Thoracic aorta (tissue), 2 donors: ENCODE data around the gene GTPBP2. TPM values are rescaled to one million over a fixed set of nuclear protein-coding genes. Genes with fewer than 3 reads are reported as not detected.
A peak's percentile ranks its signal among the peaks of the same experiment; 100 is the strongest.

Source experiments
- ATAC-seq: fragments of 150-250 bp; one replicate; pipeline ENCODE4 v1.8.0; 2017; ENCODE audit warnings: low read depth; ENCODE audit not compliant: insufficient number of reproducible peaks, low FRiP score
- DNase-seq: peaks from one replicate; pipeline ENCODE4 v3.0.0-alpha.2; 2020; ENCODE audit warnings: low spot score
- H3K27ac ChIP-seq, 2 donors: fragments of 200-600 bp; sonication (generic); 1 replicate in 1 of 2; 2 replicates in 1 of 2; pipeline ENCODE4 v1.5.1; 2016; ENCODE audit warnings: mild to moderate bottlenecking in 2 of 2, moderate library complexity in 2 of 2
- H3K27me3 ChIP-seq: fragments of 200-600 bp; sonication (generic); replicated peaks from 2 replicates; pipeline ENCODE4 v1.6.0; 2016; ENCODE audit warnings: mild to moderate bottlenecking; ENCODE audit not compliant: insufficient read depth
- H3K36me3 ChIP-seq: fragments of 200-600 bp; sonication (generic); one replicate; pipeline ENCODE4 v1.5.1; 2016
- H3K4me1 ChIP-seq, 2 donors: fragments of 200-600 bp; sonication (generic); 1 replicate in 1 of 2; 2 replicates in 1 of 2; pipeline versions ENCODE4 v1.5.1 to v1.6.0; 2016; ENCODE audit warnings: low read depth in 2 of 2, mild to moderate bottlenecking in 1 of 2; ENCODE audit not compliant: control insufficient read depth in 1 of 2
- H3K4me3 ChIP-seq: fragments of 200-600 bp; sonication (generic); 2 replicates; pipeline ENCODE4 v1.5.1; 2016; ENCODE audit warnings: mild to moderate bottlenecking
- H3K9me3 ChIP-seq: fragments of 200-600 bp; sonication (generic); 2 replicates; pipeline ENCODE4 v1.5.1; 2016
- total RNA-seq, 2 donors: library from RNA; depleted of rRNA; stranded (reverse); fragments of >200 nt; gene quantifications; one replicate each; pipeline versions ENCODE4 v1.1.0 to v1.2.3, GENCODE V29; 2016
- TF ChIP-seq, protein P1 (sequence below): fragments of 200-600 bp; sonication (generic); IDR thresholded peaks from one replicate; pipeline ENCODE4 v1.5.1; 2019; ENCODE audit warnings: antibody characterized with exemption

The GTPBP2 gene
- total RNA-seq, 2 donors from 2014 or later = 45.9 to 66.1 TPM

DNA sequence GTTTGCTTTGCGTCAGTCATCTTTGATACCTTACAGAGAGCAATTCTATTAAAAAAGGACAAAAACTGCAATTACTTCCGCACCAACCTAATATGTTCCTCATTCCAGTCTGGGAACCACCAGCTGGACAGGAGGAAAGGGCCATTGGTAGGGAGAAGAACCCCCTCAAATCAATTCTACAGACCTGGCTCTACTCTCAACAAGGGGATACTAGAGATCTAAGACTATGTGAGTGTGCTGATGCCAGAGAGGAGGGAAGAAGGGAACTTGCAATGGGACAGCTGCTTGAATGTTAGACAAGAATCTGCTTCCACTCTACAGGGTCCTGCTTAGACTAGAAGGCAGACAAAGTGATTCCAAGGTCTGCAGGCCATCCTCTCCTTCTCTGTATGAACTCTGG, 45.2 kb upstream of the GTPBP2 start:
- no peak for ATAC-seq
- Histone ChIP-seq H3K4me3 (no peak overlapping the region), H3K27me3 (no peaks in the 10 kb centered on the region), H3K27ac (no peak overlapping the region), H3K9me3 (no peaks in the 10 kb centered on the region), H3K4me1 (peaks cover under 1 to 25% of the 10 kb centered on the region in 2 donors), H3K36me3 (peaks cover 54% of the 10 kb centered on the region)
- no peak for DNase-seq
- TF ChIP-seq, protein P1, sequence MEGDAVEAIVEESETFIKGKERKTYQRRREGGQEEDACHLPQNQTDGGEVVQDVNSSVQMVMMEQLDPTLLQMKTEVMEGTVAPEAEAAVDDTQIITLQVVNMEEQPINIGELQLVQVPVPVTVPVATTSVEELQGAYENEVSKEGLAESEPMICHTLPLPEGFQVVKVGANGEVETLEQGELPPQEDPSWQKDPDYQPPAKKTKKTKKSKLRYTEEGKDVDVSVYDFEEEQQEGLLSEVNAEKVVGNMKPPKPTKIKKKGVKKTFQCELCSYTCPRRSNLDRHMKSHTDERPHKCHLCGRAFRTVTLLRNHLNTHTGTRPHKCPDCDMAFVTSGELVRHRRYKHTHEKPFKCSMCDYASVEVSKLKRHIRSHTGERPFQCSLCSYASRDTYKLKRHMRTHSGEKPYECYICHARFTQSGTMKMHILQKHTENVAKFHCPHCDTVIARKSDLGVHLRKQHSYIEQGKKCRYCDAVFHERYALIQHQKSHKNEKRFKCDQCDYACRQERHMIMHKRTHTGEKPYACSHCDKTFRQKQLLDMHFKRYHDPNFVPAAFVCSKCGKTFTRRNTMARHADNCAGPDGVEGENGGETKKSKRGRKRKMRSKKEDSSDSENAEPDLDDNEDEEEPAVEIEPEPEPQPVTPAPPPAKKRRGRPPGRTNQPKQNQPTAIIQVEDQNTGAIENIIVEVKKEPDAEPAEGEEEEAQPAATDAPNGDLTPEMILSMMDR = no peak

DNA sequence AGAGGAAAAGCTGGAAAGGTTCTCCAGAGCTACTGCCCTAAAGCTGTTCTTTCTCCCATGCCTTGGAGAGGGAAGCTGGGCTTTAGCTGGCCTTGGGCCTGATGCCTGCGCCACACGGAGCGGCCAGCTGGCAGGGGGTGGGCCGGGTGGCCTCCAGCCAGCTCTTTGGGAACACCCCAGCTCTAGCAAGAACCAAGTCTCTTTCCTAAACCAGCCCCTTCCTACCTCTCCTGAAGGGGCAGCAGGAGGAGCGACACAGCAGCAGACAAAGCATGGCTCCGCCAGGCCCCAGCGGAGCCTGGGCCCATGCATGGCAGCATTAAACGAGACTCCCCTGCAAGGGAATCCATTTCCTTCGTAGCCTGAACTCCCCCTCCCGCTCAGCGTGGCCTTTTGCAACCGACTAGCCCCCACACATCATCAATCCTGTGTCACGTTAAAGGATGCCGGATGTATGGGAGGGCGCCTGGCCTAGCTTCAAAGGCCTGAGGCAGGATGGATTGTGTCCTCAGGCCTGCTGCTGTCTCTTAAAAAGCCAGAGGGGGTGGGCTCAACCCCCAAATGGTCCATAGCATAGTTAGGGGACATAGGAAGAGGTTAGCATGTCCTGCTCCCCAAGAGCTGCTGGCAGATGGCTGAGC, 44.5 kb upstream of the GTPBP2 start:
- H3K4me1 ChIP-seq = peaks cover 7 to 33% of the 10 kb centered on the region in 2 donors
- no peaks in the 10 kb centered on the region for H3K9me3 ChIP-seq
- TF ChIP-seq, protein P1 = no peak
- no peak overlapping the region for H3K4me3 ChIP-seq
- H3K36me3 ChIP-seq = peaks cover 50% of the 10 kb centered on the region
- DNase-seq (no peak), ATAC-seq (no peak)
- H3K27me3 ChIP-seq = no peaks in the 10 kb centered on the region
- H3K27ac ChIP-seq = peak overlapping the region in 1 of 2 donors; percentile 10

DNA sequence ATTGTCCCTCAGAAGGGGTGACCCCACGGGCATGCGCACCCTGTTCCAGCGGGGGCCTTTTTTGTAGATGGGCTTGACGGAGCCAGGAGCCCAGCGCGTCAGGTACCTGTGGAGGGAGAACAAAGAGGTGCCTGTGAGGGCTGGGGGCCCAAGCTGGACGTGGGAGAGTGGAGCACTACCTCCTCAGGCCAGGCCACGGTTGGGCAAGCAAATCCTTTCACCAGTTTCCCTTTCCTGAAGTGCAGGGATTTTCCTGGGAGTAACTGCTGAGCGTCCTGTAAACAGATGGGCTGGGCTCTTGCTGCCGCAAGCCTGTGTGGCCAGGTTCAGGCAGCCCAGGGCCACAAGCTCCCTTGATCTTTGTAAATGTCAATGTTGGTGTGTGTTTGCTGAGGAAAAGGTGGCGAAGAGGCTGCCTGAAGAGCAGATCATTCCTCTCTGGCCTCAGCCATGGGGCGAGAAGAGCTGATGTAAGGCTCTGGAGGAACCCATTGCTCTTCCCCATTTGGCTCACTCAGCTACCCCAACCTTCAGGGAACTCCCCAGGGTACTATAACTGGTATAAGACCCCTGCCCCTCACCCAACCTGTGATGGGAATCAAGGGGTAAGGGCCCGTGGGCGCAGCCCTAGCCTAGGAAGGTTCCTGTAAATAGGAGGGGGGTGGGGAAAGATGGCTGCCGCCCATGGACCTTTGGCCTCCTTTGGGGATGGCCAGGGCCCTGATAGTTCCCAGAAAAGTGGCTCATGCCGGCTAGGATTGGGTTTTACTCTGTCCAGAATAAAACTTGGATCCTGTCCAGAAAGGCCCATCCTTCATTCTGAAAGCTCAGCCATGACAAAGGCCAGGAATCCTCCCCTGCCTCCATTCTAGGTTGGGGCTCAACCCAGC, 43.0 kb upstream of the GTPBP2 start:
- Histone ChIP-seq H3K9me3 (no peaks in the 10 kb centered on the region), H3K36me3 (peaks cover 35% of the 10 kb centered on the region), H3K4me1 (peaks cover 16 to 48% of the 10 kb centered on the region in 2 donors), H3K4me3 (no peak overlapping the region), H3K27ac (no peak overlapping the region), H3K27me3 (no peaks in the 10 kb centered on the region)
- TF ChIP-seq, protein P1 = no peak
- ATAC-seq (no peak), DNase-seq (no peak)

DNA sequence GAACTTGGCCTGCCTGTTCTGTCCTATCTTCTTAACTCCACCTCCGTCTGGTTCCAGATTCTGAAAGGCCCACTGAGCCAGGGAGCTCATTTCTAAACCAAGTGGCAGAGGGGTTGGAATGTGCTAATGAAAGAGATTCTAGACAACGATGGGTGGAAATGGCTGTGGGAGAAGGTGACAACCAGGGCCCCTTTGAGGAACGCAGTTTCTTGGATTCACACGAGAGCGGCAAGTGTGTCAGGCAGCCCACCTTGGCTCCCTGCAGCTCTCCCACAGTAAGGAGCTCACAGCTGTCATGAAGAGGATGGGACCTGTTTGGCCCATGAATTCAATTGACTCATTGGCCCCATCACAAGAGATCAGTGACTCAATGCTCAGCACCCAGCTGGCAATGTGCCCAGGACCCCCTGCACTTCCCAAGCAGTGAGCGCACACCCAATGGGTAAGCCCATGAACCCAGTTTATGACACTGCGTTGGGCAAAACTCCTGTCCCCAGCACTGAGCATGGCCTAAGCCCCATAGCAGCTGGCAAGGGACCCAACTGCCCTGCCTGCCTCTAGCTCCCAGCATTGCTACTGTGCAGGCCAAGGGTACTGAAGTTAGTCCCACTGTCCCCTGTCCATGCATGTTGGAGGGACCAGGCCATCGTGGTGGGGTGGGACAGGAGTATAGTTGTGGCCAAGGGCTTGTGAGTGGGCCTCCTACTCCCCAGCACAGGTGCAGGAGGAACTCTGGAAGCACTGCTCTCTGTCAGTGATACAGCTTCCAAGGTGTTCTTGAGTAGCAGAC, 42.1 kb upstream of the GTPBP2 start:
- Histone ChIP-seq H3K9me3 (no peaks in the 10 kb centered on the region), H3K27me3 (no peaks in the 10 kb centered on the region), H3K4me1 (peaks cover 16 to 49% of the 10 kb centered on the region in 2 donors), H3K4me3 (no peak overlapping the region), H3K27ac (no peak overlapping the region), H3K36me3 (peaks cover 32% of the 10 kb centered on the region)
- DNase-seq = no peak
- no peak for ATAC-seq
- TF ChIP-seq, protein P1 = no peak

DNA sequence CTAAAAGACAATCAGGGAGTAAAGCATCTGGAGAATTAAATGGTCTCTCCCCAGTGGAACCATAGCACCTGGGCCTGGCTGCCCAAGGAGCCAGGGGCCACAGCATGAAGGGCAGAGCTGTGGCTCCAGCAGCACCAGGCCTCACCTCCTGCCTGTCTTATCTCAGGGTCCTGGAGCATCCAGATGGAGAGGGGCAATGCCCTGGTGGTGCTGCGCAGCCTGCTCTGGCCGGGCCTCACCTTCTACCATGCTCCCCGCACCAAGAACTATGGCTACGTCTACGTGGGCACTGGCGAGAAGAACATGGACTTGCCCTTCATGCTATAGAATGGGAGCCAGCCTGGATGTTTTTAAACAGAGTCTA, 41.5 kb upstream of the GTPBP2 start:
- Histone ChIP-seq H3K9me3 (no peaks in the 10 kb centered on the region), H3K4me3 (no peak overlapping the region), H3K4me1 (peaks cover 16 to 49% of the 10 kb centered on the region in 2 donors), H3K27ac (peak overlapping the region in 1 of 2 donors; percentile 36), H3K36me3 (peaks cover 32% of the 10 kb centered on the region), H3K27me3 (no peaks in the 10 kb centered on the region)
- DNase-seq (no peak), ATAC-seq (no peak)
- TF ChIP-seq, protein P1 = no peak
